ENCODE measurements around the gene PGBD5. TPM values are rescaled to one million over a fixed set of nuclear protein-coding genes. Genes with fewer than 3 reads are reported as not detected.

The PGBD5 gene
- total RNA-seq, 3 donors from 2014 or later (not counting 1 experiment from before 2014, with no cell fraction given): 0.02 to 0.90 TPM; not detected in 1

GRCh38 chr1:230319014-230319747, 107.0 kb downstream of the PGBD5 start:
- no peak overlapping the region for H3K4me3 Mint-ChIP-seq
- no peaks in the 10 kb centered on the region for H3K9me3 Mint-ChIP-seq
- H3K27me3 ChIP-seq (ENCODE audit: control insufficient read depth, insufficient read depth, low read length): no peaks in the 10 kb centered on the region
- H3K27ac Mint-ChIP-seq: no peak overlapping the region
- H3K9me3 ChIP-seq (ENCODE audit: control insufficient read depth, insufficient read depth, low read length): no peaks in the 10 kb centered on the region
- H3K4me1 Mint-ChIP-seq: no peaks in the 10 kb centered on the region
- TF ChIP-seq, protein P1, sequence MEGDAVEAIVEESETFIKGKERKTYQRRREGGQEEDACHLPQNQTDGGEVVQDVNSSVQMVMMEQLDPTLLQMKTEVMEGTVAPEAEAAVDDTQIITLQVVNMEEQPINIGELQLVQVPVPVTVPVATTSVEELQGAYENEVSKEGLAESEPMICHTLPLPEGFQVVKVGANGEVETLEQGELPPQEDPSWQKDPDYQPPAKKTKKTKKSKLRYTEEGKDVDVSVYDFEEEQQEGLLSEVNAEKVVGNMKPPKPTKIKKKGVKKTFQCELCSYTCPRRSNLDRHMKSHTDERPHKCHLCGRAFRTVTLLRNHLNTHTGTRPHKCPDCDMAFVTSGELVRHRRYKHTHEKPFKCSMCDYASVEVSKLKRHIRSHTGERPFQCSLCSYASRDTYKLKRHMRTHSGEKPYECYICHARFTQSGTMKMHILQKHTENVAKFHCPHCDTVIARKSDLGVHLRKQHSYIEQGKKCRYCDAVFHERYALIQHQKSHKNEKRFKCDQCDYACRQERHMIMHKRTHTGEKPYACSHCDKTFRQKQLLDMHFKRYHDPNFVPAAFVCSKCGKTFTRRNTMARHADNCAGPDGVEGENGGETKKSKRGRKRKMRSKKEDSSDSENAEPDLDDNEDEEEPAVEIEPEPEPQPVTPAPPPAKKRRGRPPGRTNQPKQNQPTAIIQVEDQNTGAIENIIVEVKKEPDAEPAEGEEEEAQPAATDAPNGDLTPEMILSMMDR (IDR thresholded peaks at IDR 0.05): no peak
- ATAC-seq (no peak), DNase-seq (no peak)
- no peaks in the 10 kb centered on the region for H3K36me3 ChIP-seq (ENCODE audit: control insufficient read depth, insufficient read depth, low read length)
- H3K4me1 ChIP-seq (ENCODE audit: control insufficient read depth, insufficient read depth, low read length): no peaks in the 10 kb centered on the region
- H3K36me3 Mint-ChIP-seq: no peaks in the 10 kb centered on the region
- intact Hi-C loops (cut with micrococcal nuclease): no loop called here
- H3K4me3 ChIP-seq (ENCODE audit: low read length): no peak overlapping the region
- 91% methylated on average over 15 of the region's 17 CpGs for WGBS (ENCODE audit: insufficient coverage)
- peaks cover 0 to 3% of the 10 kb centered on the region in 2 donors for H3K27me3 Mint-ChIP-seq (ENCODE audit: low read depth in 2 of 2)
- no peak overlapping the region for H3K27ac ChIP-seq (ENCODE audit: low read length)

DNA sequence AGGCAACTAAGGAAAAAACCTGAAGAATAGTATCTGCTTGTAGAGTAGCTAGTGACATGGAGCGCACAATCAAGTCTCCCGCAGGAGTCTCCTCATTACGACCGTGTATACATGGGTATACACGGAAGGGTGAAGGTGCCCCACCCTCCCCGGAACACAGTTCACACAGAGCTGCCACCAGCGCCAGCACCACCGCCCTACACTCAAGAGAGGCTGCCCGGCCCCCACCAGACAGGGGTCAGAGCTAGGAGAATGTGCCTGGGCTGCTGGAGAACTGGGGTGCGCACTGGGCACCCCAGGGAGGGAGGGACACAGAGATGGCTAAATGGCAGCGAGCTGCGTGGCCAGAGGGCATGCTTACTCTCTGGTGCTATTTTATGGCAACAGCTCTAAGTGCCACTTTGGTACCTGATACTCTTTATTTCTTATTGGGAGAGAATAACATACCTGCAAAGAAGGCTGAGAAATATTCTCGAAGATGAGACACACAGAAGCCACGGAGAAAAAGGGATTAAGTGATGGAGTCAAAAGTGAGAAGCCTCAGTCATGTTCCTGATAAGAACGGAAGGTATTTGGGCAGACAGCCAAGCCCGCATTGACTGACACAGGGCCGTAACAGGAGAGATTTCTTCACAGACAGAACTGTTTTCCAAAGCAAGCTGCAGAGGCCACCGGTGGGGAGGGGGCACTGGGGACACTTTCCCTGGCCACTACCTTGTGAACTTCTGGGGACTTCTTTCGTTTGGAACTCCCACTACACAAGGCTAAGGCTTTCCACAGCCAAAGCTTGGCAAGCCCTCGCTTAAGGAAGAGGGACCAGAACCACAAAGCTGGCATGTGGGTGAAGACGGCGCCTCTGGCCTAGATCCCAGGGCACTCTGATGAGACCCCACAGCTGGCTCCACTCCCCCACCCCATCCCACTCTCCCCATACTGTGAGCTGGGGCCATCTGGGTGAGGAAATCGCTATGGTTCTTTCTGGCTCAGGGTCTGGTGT, 108.0 kb downstream of the PGBD5 start:
- H3K27me3 ChIP-seq (ENCODE audit: control insufficient read depth, insufficient read depth, low read length): no peaks in the 10 kb centered on the region
- H3K9me3 ChIP-seq (ENCODE audit: control insufficient read depth, insufficient read depth, low read length): no peaks in the 10 kb centered on the region
- no peak overlapping the region for H3K27ac ChIP-seq (ENCODE audit: low read length)
- no peaks in the 10 kb centered on the region for H3K36me3 ChIP-seq (ENCODE audit: control insufficient read depth, insufficient read depth, low read length)
- H3K4me3 Mint-ChIP-seq: no peak overlapping the region
- H3K27me3 Mint-ChIP-seq (ENCODE audit: low read depth in 2 of 2): peaks cover 0 to 3% of the 10 kb centered on the region in 2 donors
- intact Hi-C loops (cut with micrococcal nuclease): no loop called here
- H3K9me3 Mint-ChIP-seq: no peaks in the 10 kb centered on the region
- DNase-seq (no peak), ATAC-seq (no peak)
- 78% methylated on average over 23 of the region's 23 CpGs for WGBS (ENCODE audit: insufficient coverage)
- no peaks in the 10 kb centered on the region for H3K4me1 Mint-ChIP-seq
- no peaks in the 10 kb centered on the region for H3K36me3 Mint-ChIP-seq
- TF ChIP-seq, protein P1 (IDR thresholded peaks at IDR 0.05): no peak
- no peaks in the 10 kb centered on the region for H3K4me1 ChIP-seq (ENCODE audit: control insufficient read depth, insufficient read depth, low read length)
- no peak overlapping the region for H3K4me3 ChIP-seq (ENCODE audit: low read length)
- no peak overlapping the region for H3K27ac Mint-ChIP-seq

- Mint-ChIP-seq H3K36me3 (no peaks in the 10 kb centered on the region), H3K27me3 (ENCODE audit: low read depth in 2 of 2) (peaks cover 0 to 3% of the 10 kb centered on the region in 2 donors), H3K4me1 (no peaks in the 10 kb centered on the region), H3K4me3 (no peak overlapping the region), H3K9me3 (no peaks in the 10 kb centered on the region), H3K27ac (no peak overlapping the region)
- no peak overlapping the region for H3K27ac ChIP-seq (ENCODE audit: low read length)
- H3K9me3 ChIP-seq (ENCODE audit: control insufficient read depth, insufficient read depth, low read length): no peaks in the 10 kb centered on the region
- no peak overlapping the region for H3K4me3 ChIP-seq (ENCODE audit: low read length)
- H3K27me3 ChIP-seq (ENCODE audit: control insufficient read depth, insufficient read depth, low read length): no peaks in the 10 kb centered on the region
- TF ChIP-seq, protein P1 (IDR thresholded peaks at IDR 0.05): no peak
- 89% methylated on average over 23 of the region's 23 CpGs for WGBS (ENCODE audit: insufficient coverage)
- intact Hi-C loops (cut with micrococcal nuclease): no loop called here
- DNase-seq: no peak
- ATAC-seq: no peak
- H3K4me1 ChIP-seq (ENCODE audit: control insufficient read depth, insufficient read depth, low read length): no peaks in the 10 kb centered on the region
- no peaks in the 10 kb centered on the region for H3K36me3 ChIP-seq (ENCODE audit: control insufficient read depth, insufficient read depth, low read length)
These were observed 109.0 kb downstream of the PGBD5 start for GRCh38 chr1:230316864-230317745.
